DMS 273 treated with DMSO at 0.1 percent for 48 hours (cell line): ENCODE results near the gene CASKIN1.

Source experiments
- DNase-seq: peaks from one replicate; lab custom pipeline; 2025; lab: John Stamatoyannopoulos, UW

Gene CASKIN1

GRCh38 chr16:2174396-2175131 lies 21.8 kb downstream of the CASKIN1 start:
- no peak for DNase-seq

DNA sequence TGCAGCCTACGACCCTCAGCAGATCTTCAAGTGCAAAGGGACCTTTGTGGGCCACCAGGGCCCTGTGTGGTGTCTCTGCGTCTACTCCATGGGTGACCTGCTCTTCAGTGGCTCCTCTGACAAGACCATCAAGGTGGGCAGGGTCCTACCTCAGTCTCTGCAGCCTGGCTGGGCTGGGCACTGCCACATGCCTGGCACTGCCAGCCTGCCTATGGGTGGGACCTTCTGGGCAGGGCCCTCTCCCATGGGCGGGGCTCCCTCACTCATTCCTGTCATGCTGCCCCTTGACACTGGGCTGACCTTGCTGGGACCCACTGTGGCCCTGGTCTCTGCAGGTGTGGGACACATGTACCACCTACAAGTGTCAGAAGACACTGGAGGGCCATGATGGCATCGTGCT lies 22.5 kb downstream of the CASKIN1 start:
- DNase-seq = no peak

- no peak for DNase-seq
Measured at GRCh38 chr16:2173366-2173765, 23.0 kb downstream of the CASKIN1 start.

GRCh38 chr16:2172688-2173335 lies 23.6 kb downstream of the CASKIN1 start:
- no peak for DNase-seq

DNA sequence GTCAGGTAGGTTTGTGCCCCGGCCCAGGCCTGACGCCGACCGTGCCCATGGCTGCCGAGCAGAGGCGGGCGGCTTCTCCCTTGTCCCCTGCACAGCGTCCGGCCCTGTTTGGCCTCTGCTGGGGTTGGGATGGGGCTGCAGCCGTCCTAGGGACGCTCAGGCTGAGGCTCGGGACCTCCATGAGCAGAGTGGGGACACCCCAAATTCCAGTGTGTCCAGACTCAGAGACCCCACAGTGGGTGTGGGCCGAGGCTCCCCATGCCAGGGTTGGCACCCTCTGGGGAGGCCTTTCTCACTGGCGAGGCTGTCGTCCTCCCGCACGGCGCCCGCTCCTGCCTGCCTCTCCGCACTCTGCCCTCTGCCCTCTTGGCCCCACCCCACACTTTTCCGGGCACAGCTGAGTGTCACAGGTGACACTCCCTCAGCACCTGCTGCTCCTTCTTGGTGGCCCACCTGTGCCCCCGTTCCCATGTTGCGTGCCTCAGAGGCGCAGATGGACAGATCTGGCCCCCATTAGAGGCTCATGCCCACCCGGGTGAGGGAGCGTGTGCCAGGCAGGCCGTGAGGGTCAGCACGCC lies 24.7 kb downstream of the CASKIN1 start:
- no peak for DNase-seq

- DNase-seq = no peak
Measured at GRCh38 chr16:2170587-2171435, 25.6 kb downstream of the CASKIN1 start.

DNA sequence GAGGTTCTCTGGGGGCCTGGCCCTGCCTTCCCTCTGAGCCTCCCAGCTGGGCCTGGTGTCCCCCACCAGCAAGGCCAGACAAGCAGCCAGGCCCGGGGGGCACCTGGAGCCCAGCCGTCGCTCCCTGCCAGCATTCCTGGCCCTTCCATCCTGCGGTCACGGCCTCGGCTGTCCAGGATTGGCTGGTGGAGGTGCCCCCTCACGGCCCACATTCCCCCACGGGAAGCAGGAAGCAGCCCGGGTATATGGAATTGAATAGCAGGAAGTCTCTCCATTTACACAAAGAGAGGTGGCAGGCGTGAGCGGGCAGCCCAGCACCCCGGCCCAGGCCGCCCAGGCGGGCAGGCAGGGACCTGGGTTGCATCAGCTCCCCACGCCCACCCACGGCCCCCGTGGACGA lies 26.3 kb downstream of the CASKIN1 start:
- no peak for DNase-seq

- DNase-seq = no peak
Measured at GRCh38 chr16:2167068-2167638, 29.3 kb downstream of the CASKIN1 start.

DNA sequence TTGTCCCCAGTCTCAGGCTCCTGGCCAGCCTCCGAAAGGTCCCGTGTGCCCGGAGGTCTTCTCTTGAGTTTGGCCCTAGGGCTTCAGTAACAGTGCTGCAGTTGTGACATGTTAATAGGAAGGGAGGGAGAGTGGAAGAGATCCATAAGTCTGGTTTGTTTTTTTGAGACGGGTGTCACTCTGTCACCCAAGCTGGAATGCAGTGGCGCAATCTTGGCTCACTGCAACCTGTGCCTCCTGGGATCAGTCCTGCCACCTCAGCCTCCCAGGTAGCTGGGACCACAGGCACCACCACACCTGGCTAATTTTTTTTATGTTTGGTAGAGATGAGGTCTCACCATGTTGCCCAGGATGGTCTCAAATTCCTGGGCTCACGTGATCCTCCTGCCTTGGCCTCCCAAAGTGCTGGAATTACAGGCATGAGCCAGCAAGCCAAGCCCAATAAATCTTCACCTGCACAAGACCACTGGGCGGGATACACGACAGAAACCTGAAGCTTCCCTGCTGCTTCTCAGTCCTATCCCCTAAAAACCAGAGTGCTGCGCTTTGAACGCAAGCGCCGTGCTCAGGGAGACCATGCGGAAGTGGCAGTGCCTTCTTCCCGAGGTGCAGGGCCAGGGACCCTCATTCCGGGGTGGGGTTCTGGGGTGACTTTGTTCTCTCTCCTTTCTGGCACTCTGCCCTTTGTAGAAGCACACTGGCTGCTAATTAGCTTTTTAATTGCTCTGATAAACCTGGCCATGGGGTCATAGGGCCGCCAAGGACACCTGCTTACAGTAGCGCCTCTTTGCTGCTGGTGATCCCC lies 29.9 kb downstream of the CASKIN1 start:
- DNase-seq = no peak

DNA sequence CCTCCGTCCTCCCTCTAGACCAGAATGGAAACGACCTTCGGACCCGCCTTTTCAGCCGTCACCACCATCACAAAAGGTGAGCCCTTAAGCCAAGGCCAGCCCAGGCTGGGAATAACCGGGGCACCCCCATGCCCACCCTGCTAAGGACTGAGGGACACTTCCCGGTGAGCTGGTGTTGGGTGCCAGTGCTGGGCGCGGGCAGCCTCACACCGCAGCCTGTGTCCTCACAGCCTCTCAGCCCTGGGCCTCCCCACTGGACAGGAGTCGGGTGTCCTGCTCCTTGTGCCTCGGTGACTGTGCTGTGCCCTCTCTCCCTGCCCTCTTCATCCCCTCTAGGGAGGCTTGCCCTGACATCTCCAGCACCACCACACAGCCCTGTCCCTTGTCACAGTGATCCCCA lies 30.5 kb downstream of the CASKIN1 start:
- DNase-seq = no peak

GRCh38 chr16:2163211-2163881 lies 33.1 kb downstream of the CASKIN1 start:
- DNase-seq = no peak

GRCh38 chr16:2162676-2163118 lies 33.7 kb downstream of the CASKIN1 start:
- no peak for DNase-seq

DNA sequence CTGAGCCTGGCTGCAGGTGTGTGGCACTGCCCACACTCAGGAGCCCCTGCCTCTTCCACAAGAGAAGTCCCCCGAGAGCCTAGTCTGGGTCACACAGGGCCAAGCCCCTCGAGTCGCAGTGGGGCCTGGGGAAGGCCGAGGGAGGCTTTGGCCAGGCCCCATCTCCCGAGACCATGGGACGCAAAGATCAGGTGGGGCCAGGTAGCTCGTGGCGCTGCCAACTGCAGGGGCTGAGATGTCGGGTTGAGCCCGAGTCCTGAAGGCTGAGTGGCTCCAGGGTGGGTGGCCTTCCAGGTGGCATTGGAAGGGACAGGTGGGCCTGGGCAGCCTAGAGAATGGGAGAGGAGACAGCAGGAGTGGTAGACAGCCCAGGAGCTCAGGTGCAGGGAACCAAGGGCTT lies 34.5 kb downstream of the CASKIN1 start:
- DNase-seq = no peak

GRCh38 chr16:2160915-2161551 lies 35.4 kb downstream of the CASKIN1 start:
- DNase-seq = no peak

DNA sequence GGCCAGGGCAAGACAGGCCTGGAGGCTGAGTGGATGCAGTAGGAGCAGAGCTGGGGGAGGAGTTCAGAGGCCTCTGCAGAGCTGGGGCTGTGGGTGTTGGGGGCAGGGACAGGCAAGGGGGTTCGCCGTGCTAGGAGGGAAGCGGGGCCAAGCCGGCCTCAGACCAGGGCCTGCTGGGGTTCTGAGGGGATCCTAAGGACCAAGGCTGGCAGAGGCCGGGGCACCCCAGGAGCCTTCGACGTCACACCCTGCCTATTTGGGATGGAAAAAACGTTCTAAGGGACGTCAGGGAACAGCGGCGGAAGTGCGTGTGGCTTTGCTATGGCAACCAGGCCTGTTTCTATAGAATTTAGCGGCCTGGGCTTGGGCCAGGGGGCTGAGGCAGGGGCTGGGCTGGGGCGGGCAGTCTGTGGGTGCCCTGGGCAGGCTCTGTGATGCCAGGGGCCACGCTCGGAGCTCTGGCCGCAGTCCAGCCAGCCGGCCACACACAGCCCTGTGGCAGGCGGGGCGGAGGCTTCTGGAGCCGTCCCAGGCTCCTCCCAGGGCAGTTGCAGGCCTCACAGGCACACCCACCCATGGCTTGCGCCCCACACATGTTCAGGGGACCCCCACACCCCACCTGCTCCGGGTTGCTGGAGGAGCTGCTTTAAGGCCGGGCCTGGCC lies 37.1 kb downstream of the CASKIN1 start:
- no peak for DNase-seq

DNA sequence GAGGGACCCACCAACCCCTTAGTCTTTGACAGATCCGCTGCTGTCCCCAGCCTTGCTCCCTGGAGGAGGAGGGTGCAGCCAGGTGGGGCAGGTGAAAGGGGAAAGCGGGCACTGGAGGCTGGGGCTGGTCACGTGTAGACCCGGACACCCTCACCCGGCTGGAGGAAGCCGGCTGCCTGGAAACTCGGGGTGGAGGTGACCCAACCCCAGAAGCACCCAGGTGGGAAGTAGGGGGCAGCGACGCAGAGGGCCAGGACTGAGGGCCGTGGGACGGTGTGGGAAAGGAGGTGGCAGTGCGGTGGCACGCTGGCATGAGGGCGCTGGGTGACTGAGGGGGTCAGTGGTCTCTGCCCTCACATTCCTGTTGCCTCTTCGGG lies 38.2 kb downstream of the CASKIN1 start:
- no peak for DNase-seq

- no peak for DNase-seq
Measured at GRCh38 chr16:2157480-2158261, 38.7 kb downstream of the CASKIN1 start.

- DNase-seq = no peak
Measured at GRCh38 chr16:2156849-2157224, 39.6 kb downstream of the CASKIN1 start.
